CD4-positive, alpha-beta T cell (primary cell): Measurements from ENCODE around the gene SCIN. TPM values are rescaled to one million over a fixed set of nuclear protein-coding genes. Genes with fewer than 3 reads are reported as not detected.
"Not testable (repeated sequence)": the region's sequence is repeated elsewhere in the genome, so short reads cannot be mapped to it uniquely, and the experiment has no call there.

ENCODE experiments used
- ATAC-seq: fragments of 200-7000 bp; cut with Tn5 transposase; one replicate; pipeline ENCODE4 v1.10.0; 2022; ENCODE audit warnings: mild to moderate bottlenecking; ENCODE audit not compliant: poor library complexity
- CTCF ChIA-PET: fragments of 350-600 bp; sonication (Branson Sonifier 250); formaldehyde crosslinking; loops from one replicate; lab custom pipeline; 2021; ENCODE audit warnings: antibody characterized with exemption, inconsistent platforms; lab: Charles Lee
- POLR2A ChIA-PET: fragments of 350-600 bp; sonication (Branson Sonifier 250); formaldehyde crosslinking; loops from one replicate; lab custom pipeline; 2021; ENCODE audit warnings: antibody characterized with exemption, inconsistent platforms; lab: Charles Lee
- DNase-seq, 14 experiments: peaks; one replicate each; pipeline ENCODE4 v3.0.0-alpha.2; 2013 to 2020; ENCODE audit warnings: mixed read lengths in 2 of 14
- H3K27ac ChIP-seq, 2 donors: one replicate each; pipeline versions ENCODE4 v1.5.1 to v1.7.0; 2013; ENCODE audit warnings: low read length in 2 of 2, low read depth in 1 of 2, mild to moderate bottlenecking in 1 of 2
- H3K27me3 ChIP-seq, 2 experiments: 1 replicate in 1 of 2; 2 replicates in 1 of 2; pipeline versions ENCODE4 v1.6.1 to v1.7.0; 2013; ENCODE audit warnings: low read length in 2 of 2, control low read depth in 1 of 2, mild to moderate bottlenecking in 1 of 2, moderate library complexity in 1 of 2; ENCODE audit not compliant: insufficient read depth in 2 of 2, control insufficient read depth in 1 of 2
- H3K36me3 ChIP-seq: one replicate; pipeline ENCODE4 v1.6.1; 2013; ENCODE audit warnings: low read length, control low read depth; ENCODE audit not compliant: insufficient read depth
- H3K4me1 ChIP-seq: one replicate; pipeline ENCODE4 v1.6.1; 2013; ENCODE audit warnings: low read length, control low read depth; ENCODE audit not compliant: insufficient read depth
- H3K4me3 ChIP-seq: one replicate; pipeline ENCODE4 v1.5.1; 2013; ENCODE audit warnings: mild to moderate bottlenecking, low read length, moderate library complexity
- H3K9me3 ChIP-seq, 2 experiments: 1 replicate in 1 of 2; 2 replicates in 1 of 2; pipeline versions ENCODE4 v1.6.1 to v1.7.0; 2013; ENCODE audit warnings: low read length in 2 of 2, mild to moderate bottlenecking in 2 of 2, control low read depth in 1 of 2, moderate library complexity in 1 of 2; ENCODE audit not compliant: control insufficient read depth in 1 of 2, insufficient read depth in 1 of 2
- H3K27ac Mint-ChIP-seq: one replicate; pipeline ENCODE4 v1.8.0; 2020; ENCODE audit warnings: mixed read lengths
- H3K27me3 Mint-ChIP-seq: one replicate; pipeline ENCODE4 v1.8.0; 2021; ENCODE audit warnings: mixed read lengths
- H3K36me3 Mint-ChIP-seq: one replicate; pipeline ENCODE4 v1.8.0; 2021; ENCODE audit warnings: low read depth, mixed read lengths
- H3K4me1 Mint-ChIP-seq: one replicate; pipeline ENCODE4 v1.8.0; 2021; ENCODE audit warnings: low read depth, mixed read lengths
- H3K4me3 Mint-ChIP-seq: one replicate; pipeline ENCODE4 v1.8.0; 2020; ENCODE audit warnings: mild to moderate bottlenecking, mixed read lengths
- H3K9me3 Mint-ChIP-seq: one replicate; pipeline ENCODE4 v1.8.0; 2020; ENCODE audit warnings: mixed read lengths
- intact Hi-C, 2 experiments: fragments of 100-400 bp; cut with DNase I in 1 of 2; cut with micrococcal nuclease in 1 of 2; formaldehyde crosslinking; loops; one replicate each; pipeline versions ENCODE4 v1.15.1 to v1.9.0; 2023 to 2025; cut with DNase I, micrococcal nuclease
- total RNA-seq, 174 experiments: library from RNA in 2 of 174; stranded (reverse) in 2 of 174; gene quantifications; one replicate each; pipeline ENCODE4 v1.2.3 and lab custom pipeline; 2021 to 2026
- TF ChIP-seq, protein P1 (sequence below): fragments of 200-600 bp; IDR thresholded peaks from one replicate; pipeline ENCODE4 v1.8.0; 2022; ENCODE audit warnings: antibody characterized with exemption, mild to moderate bottlenecking

SCIN gene
- total RNA-seq, 2 experiments from 2014 or later: 0.08 TPM; not detected in 1

DNA sequence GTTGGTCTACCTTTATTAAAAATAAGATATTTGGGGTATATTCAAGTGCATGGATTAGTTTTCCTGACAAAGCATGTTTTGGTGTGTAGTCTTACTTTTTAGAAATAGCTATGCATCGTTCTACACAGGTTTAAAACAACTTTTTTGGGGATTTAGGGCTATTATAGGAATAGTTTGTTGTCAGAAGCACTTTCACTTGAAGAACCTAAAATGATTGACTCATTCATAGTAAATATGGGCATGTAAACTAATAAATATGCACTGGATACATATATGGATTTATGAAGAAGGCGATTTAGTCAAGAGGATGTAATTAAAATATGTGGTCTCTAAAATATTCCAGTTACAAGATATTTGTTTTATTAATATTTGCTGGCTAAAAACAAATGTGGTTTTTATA, 118.9 kb downstream of the SCIN start:
- Mint-ChIP-seq H3K27me3 (no peaks in the 10 kb centered on the region), H3K36me3 (peaks cover 6% of the 10 kb centered on the region), H3K4me3 (peak overlapping the region; percentile 30), H3K4me1 (peaks cover 44% of the 10 kb centered on the region), H3K9me3 (no peaks in the 10 kb centered on the region), H3K27ac (no peak overlapping the region)
- ATAC-seq (no peak), DNase-seq (no peak)
- POLR2A ChIA-PET: interaction anchor here (1.2 kb wide), 1 partner anchor 415 kb away, joined by 3 read pairs; no protein-coding TSS in a partner anchor
- intact Hi-C loops: loop anchor here (10.0 kb wide), 2 partner anchors 165 to 1035 kb away; no protein-coding TSS in a partner anchor
- H3K4me3 ChIP-seq: no peak overlapping the region
- peaks cover 0 to 3% of the 10 kb centered on the region in 2 experiments for H3K9me3 ChIP-seq
- CTCF ChIA-PET: no interaction called here
- H3K4me1 ChIP-seq: peaks cover 24% of the 10 kb centered on the region
- H3K36me3 ChIP-seq: no peaks in the 10 kb centered on the region
- no peak overlapping the region for H3K27ac ChIP-seq
- TF ChIP-seq, protein P1, sequence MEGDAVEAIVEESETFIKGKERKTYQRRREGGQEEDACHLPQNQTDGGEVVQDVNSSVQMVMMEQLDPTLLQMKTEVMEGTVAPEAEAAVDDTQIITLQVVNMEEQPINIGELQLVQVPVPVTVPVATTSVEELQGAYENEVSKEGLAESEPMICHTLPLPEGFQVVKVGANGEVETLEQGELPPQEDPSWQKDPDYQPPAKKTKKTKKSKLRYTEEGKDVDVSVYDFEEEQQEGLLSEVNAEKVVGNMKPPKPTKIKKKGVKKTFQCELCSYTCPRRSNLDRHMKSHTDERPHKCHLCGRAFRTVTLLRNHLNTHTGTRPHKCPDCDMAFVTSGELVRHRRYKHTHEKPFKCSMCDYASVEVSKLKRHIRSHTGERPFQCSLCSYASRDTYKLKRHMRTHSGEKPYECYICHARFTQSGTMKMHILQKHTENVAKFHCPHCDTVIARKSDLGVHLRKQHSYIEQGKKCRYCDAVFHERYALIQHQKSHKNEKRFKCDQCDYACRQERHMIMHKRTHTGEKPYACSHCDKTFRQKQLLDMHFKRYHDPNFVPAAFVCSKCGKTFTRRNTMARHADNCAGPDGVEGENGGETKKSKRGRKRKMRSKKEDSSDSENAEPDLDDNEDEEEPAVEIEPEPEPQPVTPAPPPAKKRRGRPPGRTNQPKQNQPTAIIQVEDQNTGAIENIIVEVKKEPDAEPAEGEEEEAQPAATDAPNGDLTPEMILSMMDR: no peak
- no peaks in the 10 kb centered on the region for H3K27me3 ChIP-seq

DNA sequence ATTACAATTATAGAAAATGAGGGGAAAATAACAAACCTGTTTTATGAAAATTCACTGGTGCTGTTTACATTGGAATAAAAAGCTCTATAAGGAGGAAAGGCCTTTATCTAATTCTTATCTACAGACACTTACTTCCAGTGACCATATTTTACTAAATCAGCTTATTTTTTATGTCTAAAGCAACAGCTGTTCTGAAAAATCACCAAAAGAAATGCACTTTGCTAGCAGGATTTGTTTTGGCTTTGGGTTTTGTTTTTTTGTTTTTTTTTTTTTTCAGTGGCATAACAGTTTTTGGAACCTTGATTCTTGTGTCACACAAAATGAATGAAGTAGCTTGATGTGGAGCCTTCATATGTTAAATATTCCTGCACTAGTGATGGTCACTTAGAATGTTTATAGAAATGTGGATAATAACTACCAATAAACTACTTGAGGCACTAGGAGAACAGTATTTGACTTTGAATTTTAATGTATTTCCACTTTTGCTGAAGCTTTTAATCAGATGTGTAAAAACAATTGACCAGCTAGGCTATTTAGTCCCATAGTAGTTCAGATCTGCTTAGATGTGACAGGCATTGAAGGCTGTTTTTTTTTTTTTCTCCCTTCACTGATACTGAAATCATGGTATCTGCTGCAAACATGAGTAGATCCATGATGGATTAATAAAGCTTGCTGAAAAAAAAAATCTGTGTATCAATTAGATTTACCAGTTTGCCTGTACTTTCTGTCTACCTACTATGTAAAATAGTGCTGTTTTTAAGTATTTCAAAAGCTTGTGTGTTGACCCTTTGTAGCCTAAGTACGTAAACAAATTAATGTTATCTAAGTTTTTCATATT, 119.7 kb downstream of the SCIN start:
- peaks cover 24% of the 10 kb centered on the region for H3K4me1 ChIP-seq
- H3K27me3 ChIP-seq: no peaks in the 10 kb centered on the region
- DNase-seq (no peak), ATAC-seq (no peak)
- Mint-ChIP-seq H3K4me3 (no peak overlapping the region), H3K9me3 (no peaks in the 10 kb centered on the region), H3K4me1 (peaks cover 43% of the 10 kb centered on the region), H3K27me3 (no peaks in the 10 kb centered on the region), H3K27ac (no peak overlapping the region), H3K36me3 (peaks cover 6% of the 10 kb centered on the region)
- CTCF ChIA-PET: interaction anchor here (0.6 to 0.8 kb wide), 2 partner anchors 15 to 461 kb away, joined by 4 to 5 read pairs; no protein-coding TSS in a partner anchor
- TF ChIP-seq, protein P1: no peak
- H3K36me3 ChIP-seq: no peaks in the 10 kb centered on the region
- H3K9me3 ChIP-seq: peaks cover 0 to 3% of the 10 kb centered on the region in 2 experiments
- POLR2A ChIA-PET: interaction anchor here (1.0 to 1.2 kb wide), 2 partner anchors 40 to 414 kb away, joined by 3 to 4 read pairs; no protein-coding TSS in a partner anchor
- no peak overlapping the region for H3K4me3 ChIP-seq
- intact Hi-C loops: no loop called here
- no peak overlapping the region for H3K27ac ChIP-seq

DNA sequence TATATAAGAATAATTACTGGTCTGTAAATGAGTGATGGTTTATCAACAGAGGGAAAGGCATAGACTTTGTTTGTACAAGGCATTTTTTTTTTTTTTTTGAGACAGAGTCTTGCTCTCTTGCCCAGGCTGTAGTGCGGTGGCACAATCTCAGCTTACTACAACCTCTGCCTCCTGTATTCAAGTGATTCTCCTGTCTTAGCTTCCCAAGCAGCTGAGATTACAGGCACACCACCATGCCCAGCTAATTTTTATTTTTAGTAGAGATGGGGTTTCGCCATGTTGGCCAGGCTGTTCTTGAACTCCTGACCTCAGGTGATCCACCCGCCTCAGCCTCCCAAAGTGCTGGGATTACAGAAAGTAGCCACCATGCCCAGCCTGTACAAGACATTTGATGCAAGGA, 120.9 kb downstream of the SCIN start:
- POLR2A ChIA-PET, H3K27me3 ChIP-seq, H3K36me3 Mint-ChIP-seq, DNase-seq, intact Hi-C loops, H3K27ac Mint-ChIP-seq, H3K27me3 Mint-ChIP-seq, H3K36me3 ChIP-seq, H3K4me3 ChIP-seq, H3K9me3 Mint-ChIP-seq, ATAC-seq, H3K27ac ChIP-seq, H3K4me3 Mint-ChIP-seq, CTCF ChIA-PET, H3K9me3 ChIP-seq: not testable (repeated sequence)
- peaks cover 32% of the 10 kb centered on the region for H3K4me1 Mint-ChIP-seq
- H3K4me1 ChIP-seq: peaks cover 13% of the 10 kb centered on the region
